Measurements from ENCODE around the gene TMC1. TPM values are rescaled to one million over a fixed set of nuclear protein-coding genes. Genes with fewer than 3 reads are reported as not detected.

TMC1 gene
- total RNA-seq, 2 experiments from 2014 or later, result not detected

- Mint-ChIP-seq H3K27me3 (no peaks in the 10 kb centered on the region), H3K4me1 (ENCODE audit: low read depth) (no peaks in the 10 kb centered on the region), H3K36me3 (ENCODE audit: low read depth) (no peaks in the 10 kb centered on the region), H3K9me3 (no peaks in the 10 kb centered on the region), H3K27ac (no peak overlapping the region), H3K4me3 (no peak overlapping the region)
- Histone ChIP-seq H3K27me3 (ENCODE audit: control insufficient read depth in 1 of 2, insufficient read depth in 2 of 2, low read length in 2 of 2) (no peaks in the 10 kb centered on the region), H3K4me1 (ENCODE audit: insufficient read depth, low read length) (no peaks in the 10 kb centered on the region), H3K9me3 (ENCODE audit: control insufficient read depth in 1 of 2, insufficient read depth in 1 of 2, low read length in 2 of 2) (peaks cover 0 to 11% of the 10 kb centered on the region in 2 experiments), H3K36me3 (ENCODE audit: insufficient read depth, low read length) (no peaks in the 10 kb centered on the region), H3K27ac (ENCODE audit: low read depth in 1 of 2, low read length in 2 of 2) (no peak overlapping the region), H3K4me3 (ENCODE audit: low read length) (no peak overlapping the region)
- POLR2A ChIA-PET, result no interaction called here
- DNase-seq (no peak), ATAC-seq (ENCODE audit: poor library complexity) (no peak)
- intact Hi-C loops (cut with DNase I, micrococcal nuclease), result no loop called here
- TF ChIP-seq CTCF (IDR thresholded peaks at IDR 0.05), result no peak
- CTCF ChIA-PET, result no interaction called here
These were observed 15.7 kb downstream of the TMC1 start for GRCh38 chr9:72537011-72537545.

DNA sequence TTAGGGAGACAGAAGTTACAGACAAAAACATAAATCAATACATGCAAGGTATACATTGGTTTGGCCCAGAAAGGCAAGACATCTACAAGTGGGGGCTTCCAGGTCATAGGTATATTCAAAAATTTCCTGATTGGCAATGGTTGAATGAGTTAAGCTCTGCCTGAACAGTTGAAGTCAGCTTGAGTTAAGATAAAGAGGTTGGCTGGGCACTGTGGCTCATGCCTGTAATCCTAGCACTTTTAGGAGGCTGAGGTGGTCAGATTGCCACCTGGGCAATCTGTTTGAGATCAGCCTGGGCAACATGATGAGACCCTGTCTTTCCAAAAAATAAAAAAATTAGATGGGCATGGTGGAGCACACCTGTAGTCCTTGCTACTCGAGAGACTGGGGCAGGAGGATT lies 16.3 kb downstream of the TMC1 start:
- Histone ChIP-seq H3K27ac (ENCODE audit: low read depth in 1 of 2, low read length in 2 of 2) (no peak overlapping the region), H3K4me3 (ENCODE audit: low read length) (no peak overlapping the region), H3K36me3 (ENCODE audit: insufficient read depth, low read length) (no peaks in the 10 kb centered on the region), H3K4me1 (ENCODE audit: insufficient read depth, low read length) (no peaks in the 10 kb centered on the region), H3K9me3 (ENCODE audit: control insufficient read depth in 1 of 2, insufficient read depth in 1 of 2, low read length in 2 of 2) (peaks cover 0 to 11% of the 10 kb centered on the region in 2 experiments), H3K27me3 (ENCODE audit: control insufficient read depth in 1 of 2, insufficient read depth in 2 of 2, low read length in 2 of 2) (no peaks in the 10 kb centered on the region)
- H3K27ac Mint-ChIP-seq, result no peak overlapping the region
- POLR2A ChIA-PET, result no interaction called here
- CTCF ChIA-PET, result no interaction called here
- ATAC-seq (ENCODE audit: poor library complexity) (no peak), DNase-seq (no peak)
- TF ChIP-seq CTCF (IDR thresholded peaks at IDR 0.05), result no peak
- no peaks in the 10 kb centered on the region for H3K27me3 Mint-ChIP-seq
- intact Hi-C loops (cut with DNase I, micrococcal nuclease), result no loop called here
- H3K36me3 Mint-ChIP-seq (ENCODE audit: low read depth), result no peaks in the 10 kb centered on the region
- no peaks in the 10 kb centered on the region for H3K9me3 Mint-ChIP-seq
- H3K4me3 Mint-ChIP-seq, result no peak overlapping the region
- H3K4me1 Mint-ChIP-seq (ENCODE audit: low read depth), result no peaks in the 10 kb centered on the region

DNA sequence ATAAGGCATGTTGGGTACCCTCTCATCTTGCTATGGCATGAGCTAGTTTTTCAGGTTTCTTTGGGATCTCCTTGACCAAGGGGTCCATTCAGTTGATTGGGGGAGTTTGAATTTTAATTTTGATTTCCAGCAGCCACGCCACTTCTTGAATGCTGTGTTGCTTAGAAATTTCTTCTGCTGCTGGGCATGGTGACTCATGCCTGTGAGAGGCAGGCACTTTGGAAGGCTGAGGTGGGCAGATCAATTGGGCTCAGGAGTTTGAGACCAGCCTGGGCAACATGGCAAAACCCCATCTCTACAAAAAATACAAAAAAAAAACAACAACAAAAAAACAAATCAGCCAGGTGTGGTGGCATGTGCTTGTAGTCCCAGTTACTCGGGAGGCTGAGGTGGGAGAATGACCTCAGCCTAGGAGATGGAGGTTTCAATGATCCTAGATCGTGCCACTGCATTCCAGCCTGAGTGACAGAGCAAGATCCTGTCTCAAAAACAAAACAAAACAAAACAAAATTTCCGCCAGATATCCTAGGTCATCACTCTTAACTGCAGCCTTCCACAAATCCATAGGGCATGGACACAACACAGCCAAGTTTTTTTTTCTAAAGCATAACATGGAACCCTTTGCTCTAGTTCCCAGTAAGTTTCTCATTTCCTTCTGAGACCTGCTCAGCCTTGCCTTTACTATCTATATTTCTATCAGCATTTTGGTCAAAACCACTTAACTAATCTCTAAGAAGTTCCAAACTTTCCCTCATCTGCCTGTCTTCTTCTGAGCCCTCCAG lies 17.7 kb downstream of the TMC1 start:
- intact Hi-C loops (cut with DNase I, micrococcal nuclease), result no loop called here
- no peak overlapping the region for H3K27ac Mint-ChIP-seq
- DNase-seq, result no peak
- Histone ChIP-seq H3K27me3 (ENCODE audit: control insufficient read depth in 1 of 2, insufficient read depth in 2 of 2, low read length in 2 of 2) (no peaks in the 10 kb centered on the region), H3K4me3 (ENCODE audit: low read length) (no peak overlapping the region), H3K27ac (ENCODE audit: low read depth in 1 of 2, low read length in 2 of 2) (no peak overlapping the region), H3K4me1 (ENCODE audit: insufficient read depth, low read length) (no peaks in the 10 kb centered on the region), H3K36me3 (ENCODE audit: insufficient read depth, low read length) (no peaks in the 10 kb centered on the region), H3K9me3 (ENCODE audit: control insufficient read depth in 1 of 2, insufficient read depth in 1 of 2, low read length in 2 of 2) (peaks cover 0 to 11% of the 10 kb centered on the region in 2 experiments)
- H3K9me3 Mint-ChIP-seq, result no peaks in the 10 kb centered on the region
- no peaks in the 10 kb centered on the region for H3K27me3 Mint-ChIP-seq
- no peak for TF ChIP-seq CTCF (IDR thresholded peaks at IDR 0.05)
- H3K4me1 Mint-ChIP-seq (ENCODE audit: low read depth), result no peaks in the 10 kb centered on the region
- CTCF ChIA-PET, result no interaction called here
- POLR2A ChIA-PET, result no interaction called here
- no peak overlapping the region for H3K4me3 Mint-ChIP-seq
- no peaks in the 10 kb centered on the region for H3K36me3 Mint-ChIP-seq (ENCODE audit: low read depth)
- no peak for ATAC-seq (ENCODE audit: poor library complexity)
